Colon (tissue), 2 donors: ENCODE data around the gene ENGASE.

Source experiments
- FAIRE-seq: peaks from 2 replicates; lab custom pipeline; 2012; peaks lifted over from hg19 to GRCh38; lab: Jason Lieb, UNC
- donor health status: control.
- donor health status: control.

ENGASE gene

DNA sequence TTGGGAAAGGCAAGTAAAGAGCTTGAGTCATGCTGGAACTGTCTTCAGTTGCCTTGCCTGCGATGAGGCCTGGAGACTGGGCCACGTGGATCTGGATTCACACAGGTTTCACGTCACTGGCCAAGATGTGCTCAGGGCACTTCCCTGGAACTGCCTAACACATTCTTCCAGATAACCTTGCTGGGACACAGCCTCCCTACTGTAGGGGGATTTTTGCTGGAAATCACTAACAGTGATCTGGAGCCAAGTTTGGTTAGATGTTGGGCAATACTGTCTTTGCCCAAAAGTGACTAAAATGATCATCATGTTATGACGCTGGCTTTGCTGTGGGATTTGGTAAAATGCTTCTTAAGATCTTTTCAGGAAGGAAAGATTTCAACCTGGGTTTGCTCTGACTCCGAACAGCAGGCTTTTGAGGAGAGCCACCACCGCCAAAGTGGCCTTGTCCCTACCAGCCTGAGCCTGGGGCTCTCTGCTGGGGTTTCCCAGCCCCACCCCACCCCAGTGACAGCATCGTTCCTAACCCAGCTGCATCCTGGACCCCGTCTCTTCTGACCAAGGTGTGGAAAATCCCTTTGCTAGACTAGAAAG lies 36.0 kb upstream of the ENGASE start:
- no peak for FAIRE-seq

DNA sequence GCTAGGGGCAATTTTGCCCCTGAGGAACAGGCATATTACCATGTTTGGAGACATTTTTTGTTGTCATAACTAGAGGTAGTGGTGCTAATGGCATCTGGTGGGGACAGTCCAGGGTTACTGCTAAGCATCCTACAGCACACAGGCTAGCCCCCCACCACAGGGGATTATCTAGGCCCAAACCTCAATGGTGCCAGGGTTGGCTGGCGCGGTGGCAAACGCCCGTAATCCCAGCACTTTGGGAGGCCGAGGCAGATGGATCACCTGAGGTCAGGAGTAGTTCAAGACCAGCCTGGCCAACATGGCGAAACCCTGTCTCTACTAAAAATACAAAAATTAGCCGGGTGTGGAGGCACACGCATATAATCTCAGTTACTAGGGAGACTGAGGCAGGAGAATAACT lies 35.5 kb upstream of the ENGASE start:
- FAIRE-seq = no peak

DNA sequence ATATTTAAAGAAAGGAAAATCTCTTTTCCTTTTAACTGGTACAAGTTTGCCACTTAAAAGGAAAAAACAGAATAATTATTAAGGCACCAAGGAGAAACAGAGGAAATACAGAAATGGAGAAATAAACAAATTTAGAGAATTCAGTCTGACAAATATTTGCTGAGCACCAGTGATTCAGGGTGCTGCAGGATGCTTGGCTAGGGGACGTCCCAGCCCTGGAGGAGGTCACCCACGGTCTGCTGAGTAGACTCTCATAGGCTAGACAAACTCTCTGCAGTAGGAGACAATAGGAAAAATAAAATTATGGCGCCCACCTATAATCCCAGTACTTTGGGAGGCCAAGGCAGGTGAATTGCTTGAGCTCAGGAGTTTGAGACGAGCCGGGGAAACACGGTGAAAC lies 34.7 kb upstream of the ENGASE start:
- FAIRE-seq = no peak

DNA sequence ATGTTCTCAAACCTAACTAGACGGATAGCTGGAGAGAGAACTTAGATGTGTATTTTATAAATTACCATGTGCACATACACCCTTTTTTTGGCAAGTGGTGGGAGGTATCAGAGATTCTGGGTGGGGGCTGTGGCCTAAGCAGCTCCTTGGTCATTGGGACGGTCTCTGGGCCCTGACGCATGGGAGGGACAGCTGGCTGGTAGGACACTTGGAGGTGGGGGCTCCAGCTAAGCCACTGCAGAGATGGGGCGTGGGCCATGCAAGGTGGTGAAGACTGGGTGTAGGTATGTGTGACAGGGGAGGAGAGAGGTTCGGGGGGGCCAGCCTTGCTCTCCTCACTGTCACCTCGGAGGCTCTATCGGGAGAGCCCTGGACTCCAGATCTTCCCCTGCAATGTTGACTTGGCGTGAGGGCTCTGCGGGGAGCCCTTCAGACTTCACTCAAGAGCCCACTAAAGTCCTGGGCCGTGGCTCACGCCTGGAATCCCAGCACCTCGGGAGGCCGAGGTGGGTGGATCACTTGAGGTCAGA lies 33.5 kb upstream of the ENGASE start:
- no peak for FAIRE-seq

DNA sequence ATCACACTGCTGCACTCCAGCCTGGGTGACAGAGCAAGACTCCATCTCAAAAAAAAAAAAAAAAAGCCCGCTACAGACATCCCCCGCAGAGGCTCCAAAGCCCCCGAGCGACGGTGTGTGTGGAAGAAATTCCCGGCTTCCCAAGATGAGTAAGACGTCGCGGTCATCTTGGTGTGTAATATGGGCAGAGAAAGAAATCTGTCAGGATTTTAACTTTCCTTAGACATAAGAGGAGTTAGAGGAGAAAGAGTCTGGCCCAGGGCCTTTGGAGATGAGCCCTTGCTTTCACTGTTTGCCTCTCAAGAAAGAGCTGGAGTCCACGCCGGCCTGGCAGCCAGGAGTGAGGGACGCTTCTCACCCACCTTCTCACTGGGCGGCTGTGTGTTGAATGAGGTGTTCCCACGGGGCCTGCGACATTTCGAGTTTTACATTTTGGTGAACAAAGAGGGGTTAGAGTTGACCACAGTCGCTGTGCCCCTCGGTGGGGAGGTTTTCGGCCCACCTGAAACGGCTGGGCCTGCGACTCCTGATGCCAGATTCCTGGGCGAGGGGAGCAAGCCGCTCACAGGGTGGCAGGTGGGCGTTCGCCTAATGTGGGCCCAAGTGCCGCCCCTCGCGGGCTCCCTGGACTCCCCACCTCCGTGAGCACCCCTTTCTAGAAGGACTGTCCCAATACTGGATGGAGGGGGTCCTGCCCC lies 32.8 kb upstream of the ENGASE start:
- FAIRE-seq = no peak

DNA sequence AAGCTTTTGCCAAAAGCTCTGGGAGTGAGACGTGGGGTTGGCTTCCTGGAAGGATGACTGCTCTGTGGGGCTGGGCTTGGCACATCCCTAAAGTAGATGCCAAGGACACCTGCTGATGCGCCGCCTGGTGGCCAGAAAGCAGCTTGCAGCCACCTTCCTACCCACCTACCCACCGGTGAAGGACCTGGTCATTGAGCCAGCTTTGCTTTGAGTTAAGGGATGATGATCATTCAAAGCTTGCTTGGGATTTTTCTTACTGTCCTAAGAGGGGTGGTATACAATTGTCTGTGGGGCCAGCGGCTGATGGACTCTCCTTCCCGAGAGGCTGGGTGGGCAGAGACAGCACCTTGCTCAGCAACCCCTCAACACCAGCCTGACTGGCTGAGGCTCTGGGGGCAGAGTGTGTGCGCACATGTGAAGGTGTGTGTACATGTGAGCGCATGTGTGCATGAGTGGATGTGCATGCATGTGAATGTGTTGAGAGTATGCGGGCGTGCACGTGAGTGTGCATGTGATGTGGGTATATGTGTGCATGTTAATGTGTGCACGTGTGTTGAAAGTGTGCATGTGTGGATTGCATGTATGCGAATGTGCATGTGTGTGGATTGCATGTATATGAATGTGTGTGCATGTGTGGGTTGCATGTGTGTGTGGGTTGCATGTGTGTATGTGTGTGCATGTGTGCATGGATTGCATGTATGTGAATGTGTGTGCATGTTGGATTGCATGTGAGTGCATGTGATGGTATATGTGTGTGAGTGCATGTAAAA lies 32.0 kb upstream of the ENGASE start:
- no peak for FAIRE-seq

DNA sequence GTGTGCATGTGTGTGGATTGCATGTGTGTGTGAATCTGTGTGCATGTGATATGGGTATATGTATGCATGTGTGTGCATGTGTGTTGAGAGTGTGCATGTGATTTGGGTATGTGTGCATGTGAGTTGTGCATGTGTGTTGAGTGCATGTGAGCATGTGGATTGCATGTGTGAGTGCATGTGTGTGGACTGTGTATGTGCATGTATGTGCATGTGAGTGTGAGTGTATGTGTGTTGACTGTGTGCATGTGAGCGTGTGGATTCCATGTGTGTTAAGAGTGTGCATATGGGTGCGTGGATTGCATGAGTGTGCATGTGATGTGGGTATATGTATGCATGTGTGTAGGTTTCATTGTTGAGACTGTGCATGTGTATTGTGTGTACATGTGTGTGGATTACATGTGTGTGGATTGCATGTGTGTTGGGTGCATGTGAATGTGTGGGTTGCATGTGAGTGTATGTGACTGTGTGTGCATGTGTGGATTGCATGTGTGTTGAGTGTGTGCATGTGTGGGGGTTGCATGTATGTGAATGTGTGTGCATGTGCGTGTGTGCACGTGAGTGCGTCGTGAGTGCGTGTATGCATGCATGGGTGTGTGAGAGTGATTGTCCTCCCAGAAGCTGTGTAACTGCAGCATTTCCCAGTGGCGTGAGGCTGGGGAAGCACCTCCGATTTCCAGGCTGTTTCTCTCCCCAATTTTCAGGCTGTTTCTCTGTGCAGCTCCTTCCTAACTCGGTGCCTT lies 31.3 kb upstream of the ENGASE start:
- FAIRE-seq = no peak

DNA sequence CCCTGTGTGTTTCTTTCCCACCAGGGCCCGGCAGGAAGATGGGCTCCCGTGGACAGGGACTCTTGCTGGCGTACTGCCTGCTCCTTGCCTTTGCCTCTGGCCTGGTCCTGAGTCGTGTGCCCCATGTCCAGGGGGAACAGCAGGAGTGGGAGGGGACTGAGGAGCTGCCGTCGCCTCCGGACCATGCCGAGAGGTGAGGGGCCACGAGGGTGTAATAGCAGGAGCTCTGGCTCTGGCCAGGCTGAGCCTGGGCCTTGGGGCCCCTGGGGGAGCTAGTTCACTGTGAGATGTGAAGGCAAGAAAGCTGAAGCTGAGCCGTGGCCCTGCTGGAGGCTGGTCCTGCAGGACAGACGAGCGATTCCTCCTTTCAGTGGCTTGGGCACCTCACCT lies 30.7 kb upstream of the ENGASE start:
- FAIRE-seq = no peak

DNA sequence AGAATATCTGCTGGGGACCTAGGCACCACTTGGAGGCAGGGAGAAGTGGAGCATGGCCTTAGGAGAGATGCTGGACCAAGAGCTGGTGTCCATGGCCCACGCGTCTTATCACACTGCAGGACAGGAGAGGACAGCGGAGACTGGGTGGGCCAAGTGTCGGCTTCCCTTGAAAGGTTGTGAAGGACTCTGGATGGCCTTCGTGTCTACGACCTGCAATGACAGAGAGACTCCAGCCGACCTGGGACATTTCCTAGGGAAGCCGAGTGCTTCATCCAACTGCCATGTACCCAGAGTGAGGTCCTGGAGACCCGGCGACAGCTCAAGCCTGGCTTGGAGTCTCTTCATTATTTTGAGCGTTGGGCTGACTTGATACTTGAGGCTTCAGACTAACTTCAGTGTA lies 30.2 kb upstream of the ENGASE start:
- FAIRE-seq = no peak

DNA sequence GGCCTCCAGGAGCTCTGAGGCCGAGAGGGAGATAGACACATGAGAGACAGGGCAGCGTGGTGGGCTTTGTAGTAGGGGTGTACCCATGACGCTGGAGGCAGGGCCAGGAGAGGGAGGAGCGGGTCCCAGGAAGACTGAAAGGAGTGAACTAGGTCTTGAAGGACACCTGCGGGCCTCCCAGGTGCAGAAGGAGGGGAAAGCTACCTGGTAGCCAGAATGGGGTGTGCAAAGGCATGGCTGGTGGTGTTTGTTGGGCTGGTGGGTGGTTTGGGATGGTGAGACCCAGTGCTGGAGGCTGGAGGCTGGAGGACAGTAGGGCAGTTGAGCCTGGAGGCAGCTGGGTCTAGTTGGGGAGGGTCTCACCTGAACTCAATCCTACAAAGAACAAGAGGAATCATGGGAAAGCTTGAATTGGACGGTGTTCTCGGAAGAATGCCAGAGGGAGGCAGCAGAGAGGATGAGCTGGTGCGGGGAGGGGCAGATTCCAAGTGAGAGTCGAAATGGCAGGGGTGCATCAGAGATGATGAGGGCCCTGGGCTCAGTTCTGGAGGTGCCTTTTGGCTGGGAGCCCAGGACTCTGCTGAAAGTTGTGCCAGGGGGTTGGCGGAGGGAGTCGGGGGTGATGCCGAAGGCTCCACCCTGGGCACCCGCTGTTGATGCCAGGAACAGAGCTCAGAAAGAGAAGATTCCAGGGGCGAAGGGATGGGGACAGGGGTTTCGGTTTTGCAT lies 29.5 kb upstream of the ENGASE start:
- FAIRE-seq = no peak

DNA sequence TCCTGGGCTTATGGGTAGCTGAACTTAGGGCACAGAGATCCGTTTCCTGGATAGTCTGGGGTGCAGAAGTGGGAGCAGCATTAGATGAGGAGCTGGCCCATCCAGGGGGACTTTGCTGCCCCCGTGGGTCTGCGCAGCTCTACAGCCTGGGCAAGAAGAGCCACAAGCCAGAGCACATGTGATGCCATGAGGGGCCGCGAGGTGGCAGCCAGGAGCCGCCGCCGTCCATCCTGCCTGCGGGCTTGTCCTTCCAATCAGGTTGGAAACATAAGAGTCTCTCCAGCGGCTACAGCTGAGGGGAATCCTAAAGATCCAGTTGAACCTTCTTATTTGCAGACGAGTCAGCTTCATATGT lies 28.8 kb upstream of the ENGASE start:
- no peak for FAIRE-seq

DNA sequence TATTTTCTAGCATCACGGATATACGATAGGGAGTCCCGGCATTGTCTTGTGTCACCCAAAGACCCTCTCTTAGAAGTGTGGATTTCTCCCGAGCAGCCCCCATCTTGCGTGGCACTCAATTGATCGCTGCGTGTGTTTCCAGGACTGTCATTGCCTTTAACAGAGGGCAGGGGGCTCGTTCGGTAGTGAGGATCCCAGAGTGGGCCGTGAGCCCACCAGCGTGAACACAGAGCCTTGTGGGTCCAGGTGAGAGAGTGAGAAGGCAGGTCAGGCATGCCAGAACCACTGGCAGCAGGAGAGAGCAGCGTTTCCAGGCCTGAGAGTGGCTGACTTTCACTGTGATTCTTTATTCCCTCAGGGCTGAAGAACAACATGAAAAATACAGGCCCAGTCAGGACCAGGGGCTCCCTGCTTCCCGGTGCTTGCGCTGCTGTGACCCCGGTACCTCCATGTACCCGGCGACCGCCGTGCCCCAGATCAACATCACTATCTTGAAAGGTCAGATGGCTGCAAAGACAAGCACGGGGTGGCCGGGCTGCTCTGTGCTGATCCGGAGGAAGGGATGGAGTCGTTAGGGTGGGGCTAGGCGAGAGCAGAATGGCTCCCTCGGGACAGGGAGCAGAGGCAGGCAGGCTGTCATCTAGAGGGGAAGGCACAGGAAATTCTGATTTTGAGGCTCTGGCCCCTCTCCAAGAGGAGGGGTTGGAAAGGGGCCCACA lies 28.3 kb upstream of the ENGASE start:
- FAIRE-seq = no peak

DNA sequence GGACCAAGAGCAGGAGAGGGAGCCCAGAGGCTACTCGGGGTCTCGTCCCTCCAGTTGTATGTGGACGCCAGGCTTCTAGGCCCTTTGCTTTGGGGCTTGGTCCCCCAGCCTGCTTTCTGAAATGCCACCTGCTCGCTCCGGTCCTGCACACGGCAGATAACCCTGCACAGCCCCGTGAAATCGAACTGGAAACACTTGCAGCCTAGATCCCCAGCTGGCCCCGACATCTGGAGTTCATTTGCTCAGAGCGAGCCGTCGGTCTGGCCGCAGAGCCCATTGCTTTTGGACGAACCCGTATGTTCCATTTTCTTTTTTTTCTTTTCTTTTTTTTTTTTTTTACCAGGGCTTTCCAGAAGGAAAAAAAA lies 27.7 kb upstream of the ENGASE start:
- no peak for FAIRE-seq

DNA sequence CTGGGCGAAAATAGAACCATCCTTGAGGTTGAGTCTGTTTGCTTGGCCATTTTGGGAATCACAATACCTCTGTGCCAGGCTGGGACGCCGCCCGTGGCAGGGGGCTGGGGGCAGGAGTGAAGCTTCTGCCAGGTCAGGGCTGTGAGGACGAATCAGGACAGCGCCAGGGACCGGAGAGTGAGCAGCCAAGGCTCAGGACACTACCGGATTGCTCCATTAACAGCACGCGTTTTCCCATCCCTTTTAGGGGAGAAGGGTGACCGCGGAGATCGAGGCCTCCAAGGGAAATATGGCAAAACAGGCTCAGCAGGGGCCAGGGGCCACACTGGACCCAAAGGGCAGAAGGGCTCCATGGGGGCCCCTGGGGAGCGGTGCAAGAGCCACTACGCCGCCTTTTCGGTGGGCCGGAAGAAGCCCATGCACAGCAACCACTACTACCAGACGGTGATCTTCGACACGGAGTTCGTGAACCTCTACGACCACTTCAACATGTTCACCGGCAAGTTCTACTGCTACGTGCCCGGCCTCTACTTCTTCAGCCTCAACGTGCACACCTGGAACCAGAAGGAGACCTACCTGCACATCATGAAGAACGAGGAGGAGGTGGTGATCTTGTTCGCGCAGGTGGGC lies 27.2 kb upstream of the ENGASE start:
- no peak for FAIRE-seq

DNA sequence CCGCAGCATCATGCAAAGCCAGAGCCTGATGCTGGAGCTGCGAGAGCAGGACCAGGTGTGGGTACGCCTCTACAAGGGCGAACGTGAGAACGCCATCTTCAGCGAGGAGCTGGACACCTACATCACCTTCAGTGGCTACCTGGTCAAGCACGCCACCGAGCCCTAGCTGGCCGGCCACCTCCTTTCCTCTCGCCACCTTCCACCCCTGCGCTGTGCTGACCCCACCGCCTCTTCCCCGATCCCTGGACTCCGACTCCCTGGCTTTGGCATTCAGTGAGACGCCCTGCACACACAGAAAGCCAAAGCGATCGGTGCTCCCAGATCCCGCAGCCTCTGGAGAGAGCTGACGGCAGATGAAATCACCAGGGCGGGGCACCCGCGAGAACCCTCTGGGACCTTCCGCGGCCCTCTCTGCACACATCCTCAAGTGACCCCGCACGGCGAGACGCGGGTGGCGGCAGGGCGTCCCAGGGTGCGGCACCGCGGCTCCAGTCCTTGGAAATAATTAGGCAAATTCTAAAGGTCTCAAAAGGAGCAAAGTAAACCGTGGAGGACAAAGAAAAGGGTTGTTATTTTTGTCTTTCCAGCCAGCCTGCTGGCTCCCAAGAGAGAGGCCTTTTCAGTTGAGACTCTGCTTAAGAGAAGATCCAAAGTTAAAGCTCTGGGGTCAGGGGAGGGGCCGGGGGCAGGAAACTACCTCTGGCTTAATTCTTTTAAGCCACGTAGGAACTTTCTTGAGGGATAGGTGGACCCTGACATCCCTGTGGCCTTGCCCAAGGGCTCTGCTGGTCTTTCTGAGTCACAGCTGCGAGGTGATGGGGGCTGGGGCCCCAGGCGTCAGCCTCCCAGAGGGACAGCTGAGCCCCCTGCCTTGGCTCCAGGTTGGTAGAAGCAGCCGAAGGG lies 26.4 kb upstream of the ENGASE start:
- no peak for FAIRE-seq

DNA sequence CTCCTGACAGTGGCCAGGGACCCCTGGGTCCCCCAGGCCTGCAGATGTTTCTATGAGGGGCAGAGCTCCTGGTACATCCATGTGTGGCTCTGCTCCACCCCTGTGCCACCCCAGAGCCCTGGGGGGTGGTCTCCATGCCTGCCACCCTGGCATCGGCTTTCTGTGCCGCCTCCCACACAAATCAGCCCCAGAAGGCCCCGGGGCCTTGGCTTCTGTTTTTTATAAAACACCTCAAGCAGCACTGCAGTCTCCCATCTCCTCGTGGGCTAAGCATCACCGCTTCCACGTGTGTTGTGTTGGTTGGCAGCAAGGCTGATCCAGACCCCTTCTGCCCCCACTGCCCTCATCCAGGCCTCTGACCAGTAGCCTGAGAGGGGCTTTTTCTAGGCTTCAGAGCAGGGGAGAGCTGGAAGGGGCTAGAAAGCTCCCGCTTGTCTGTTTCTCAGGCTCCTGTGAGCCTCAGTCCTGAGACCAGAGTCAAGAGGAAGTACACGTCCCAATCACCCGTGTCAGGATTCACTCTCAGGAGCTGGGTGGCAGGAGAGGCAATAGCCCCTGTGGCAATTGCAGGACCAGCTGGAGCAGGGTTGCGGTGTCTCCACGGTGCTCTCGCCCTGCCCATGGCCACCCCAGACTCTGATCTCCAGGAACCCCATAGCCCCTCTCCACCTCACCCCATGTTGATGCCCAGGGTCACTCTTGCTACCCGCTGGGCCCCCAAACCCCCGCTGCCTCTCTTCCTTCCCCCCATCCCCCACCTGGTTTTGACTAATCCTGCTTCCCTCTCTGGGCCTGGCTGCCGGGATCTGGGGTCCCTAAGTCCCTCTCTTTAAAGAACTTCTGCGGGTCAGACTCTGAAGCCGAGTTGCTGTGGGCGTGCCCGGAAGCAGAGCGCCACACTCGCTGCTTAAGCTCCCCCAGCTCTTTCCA lies 25.5 kb upstream of the ENGASE start:
- no peak for FAIRE-seq

DNA sequence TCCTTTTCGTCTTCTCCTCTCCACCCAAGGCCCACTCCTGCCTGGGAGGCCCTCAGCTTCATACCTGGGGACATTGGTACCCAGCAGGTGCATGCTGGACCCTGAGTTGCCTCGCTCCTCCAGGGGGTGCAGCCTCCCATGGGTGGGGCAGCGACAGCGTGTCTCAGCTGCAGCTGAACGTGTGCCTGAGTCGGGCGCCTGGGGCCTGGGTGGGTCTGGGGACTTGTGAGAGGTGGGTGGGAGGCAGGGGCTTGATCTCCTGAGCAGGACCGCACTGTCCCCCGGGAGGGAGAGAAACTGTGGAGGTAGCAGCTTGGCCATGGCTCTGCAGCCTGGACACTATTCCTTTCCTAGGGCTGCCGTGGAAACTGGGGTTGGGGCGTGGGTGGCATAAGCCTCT lies 24.8 kb upstream of the ENGASE start:
- FAIRE-seq = no peak

DNA sequence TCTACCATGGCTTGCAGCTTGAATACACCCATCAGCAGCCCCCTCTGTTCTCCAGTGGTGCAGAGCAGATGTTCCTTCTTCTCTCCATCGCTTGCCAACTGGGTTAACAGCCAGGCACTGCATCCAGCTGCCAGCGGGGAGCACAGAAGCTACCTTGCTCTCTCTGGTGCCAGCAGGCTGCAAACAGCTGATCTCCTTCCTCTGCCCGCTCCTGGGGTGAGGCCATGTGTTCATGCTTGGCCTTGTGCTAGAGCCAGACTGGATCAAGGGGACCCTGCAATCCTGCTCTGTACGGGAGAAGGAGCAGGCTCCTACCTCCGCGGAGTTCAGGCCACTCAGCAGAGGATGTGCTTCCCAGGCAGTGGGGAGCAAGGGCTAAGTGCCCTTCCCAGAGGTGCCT lies 24.1 kb upstream of the ENGASE start:
- no peak for FAIRE-seq

DNA sequence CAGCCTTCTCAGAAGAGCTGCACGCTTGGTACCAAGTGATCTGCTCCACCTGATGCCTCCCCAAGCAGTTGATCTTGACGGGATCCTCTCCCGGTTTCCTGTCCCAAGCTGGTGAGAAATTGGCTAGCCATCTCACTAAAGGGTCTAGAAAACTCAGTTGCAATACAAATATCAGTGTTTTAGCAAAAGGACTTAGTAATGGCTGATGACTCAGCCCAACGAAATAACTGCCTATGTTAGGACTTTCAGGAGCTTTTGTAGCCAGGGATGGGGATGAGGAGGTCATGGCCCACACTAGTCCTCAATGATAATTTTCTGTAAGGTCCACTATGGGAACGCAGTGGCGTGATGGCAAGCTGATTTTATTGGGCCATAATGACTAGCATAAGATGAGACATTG lies 23.3 kb upstream of the ENGASE start:
- FAIRE-seq = no peak
